GM21619 (cell line): ENCODE results near the gene ZNF605.
"Not testable (repeated sequence)": the region's sequence is repeated elsewhere in the genome, so short reads cannot be mapped to it uniquely, and the experiment has no call there.

Experiments
- ATAC-seq: cut with Tn5 transposase; IDR thresholded peaks from one replicate; pipeline ENCODE4 v1.9.1; 2021; ENCODE audit not compliant: unreplicated experiment

The ZNF605 gene

DNA sequence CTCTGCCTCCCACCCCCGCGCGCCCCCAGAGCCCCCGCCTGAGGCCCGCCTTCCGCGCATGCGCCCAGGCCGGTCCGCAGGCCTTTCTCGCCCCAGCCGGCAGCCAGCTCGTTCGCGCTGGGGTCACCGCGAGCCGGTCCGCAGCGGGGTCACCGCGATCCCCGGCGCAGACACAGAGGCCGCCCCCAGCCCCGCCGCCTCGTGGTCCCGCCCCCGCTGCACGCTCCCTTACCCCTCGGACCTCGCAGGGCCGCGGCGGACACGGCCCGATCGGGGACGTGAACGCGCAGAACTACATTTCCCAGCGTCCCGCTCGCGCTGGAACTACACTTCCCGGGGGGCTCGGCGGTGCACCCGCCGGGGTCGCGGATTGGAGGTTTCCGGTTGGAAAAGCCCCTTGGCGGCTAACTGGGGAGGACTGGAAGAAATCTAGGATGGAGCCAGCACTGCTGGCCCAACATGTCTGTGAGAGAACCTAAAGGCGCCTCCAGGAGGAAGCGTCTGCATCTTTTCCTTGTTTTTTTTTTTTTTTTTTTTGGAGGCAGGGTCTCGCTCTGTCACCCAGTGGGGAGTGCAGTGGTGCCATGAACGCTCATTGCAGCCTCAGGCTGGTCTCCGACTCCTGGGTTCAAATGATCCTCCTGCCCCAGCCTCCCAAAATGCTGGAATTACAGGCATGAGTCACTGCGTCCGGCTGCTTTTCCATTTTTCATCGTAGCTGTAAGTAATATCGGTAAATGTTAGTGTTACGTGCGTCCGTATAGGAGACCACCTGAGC is at the start of gene ZNF605:
Gene ZNF605 (minus strand): TSS at position 296 of the 778 bp plus-strand sequence. CDS start 10,671 bp downstream, outside the sequence.
- ATAC-seq = peak; percentile 96

- no peak for ATAC-seq
Observed at GRCh38 chr12:132998741-132999140, 42.6 kb upstream of the ZNF605 start.

- ATAC-seq = no peak
Observed at GRCh38 chr12:132986885-132987225, 30.7 kb upstream of the ZNF605 start.

- peak; percentile 97 for ATAC-seq
Observed at GRCh38 chr12:132986001-132986884, 30.1 kb upstream of the ZNF605 start, which contains the start of gene ZNF26. TSS of gene ZNF26 (plus strand) at chr12:132986367. CDS start at chr12:132986841, 474 bp downstream.

DNA sequence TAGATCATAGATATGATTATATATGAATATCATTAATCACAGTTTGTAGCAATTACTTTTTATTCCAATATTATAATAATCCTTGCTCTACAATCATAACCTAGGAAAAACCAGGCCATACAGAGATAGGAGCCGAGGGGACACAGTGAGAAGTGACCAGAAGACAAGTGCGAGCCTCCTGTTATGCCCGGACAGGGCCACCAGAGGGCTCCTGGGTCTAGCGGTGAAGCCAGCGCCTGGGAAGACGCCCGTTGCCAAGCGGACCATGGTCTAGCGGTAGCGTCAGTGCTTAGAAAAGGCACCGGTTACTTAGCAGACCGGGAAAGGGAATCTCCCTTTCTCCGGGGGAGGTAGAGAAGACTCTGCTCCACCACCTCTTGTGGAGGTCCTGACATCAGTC is 20.8 kb upstream of the ZNF605 start:
- ATAC-seq = not testable (repeated sequence)

GRCh38 chr12:132972374-132972773 is 16.3 kb upstream of the ZNF605 start:
- no peak for ATAC-seq

DNA sequence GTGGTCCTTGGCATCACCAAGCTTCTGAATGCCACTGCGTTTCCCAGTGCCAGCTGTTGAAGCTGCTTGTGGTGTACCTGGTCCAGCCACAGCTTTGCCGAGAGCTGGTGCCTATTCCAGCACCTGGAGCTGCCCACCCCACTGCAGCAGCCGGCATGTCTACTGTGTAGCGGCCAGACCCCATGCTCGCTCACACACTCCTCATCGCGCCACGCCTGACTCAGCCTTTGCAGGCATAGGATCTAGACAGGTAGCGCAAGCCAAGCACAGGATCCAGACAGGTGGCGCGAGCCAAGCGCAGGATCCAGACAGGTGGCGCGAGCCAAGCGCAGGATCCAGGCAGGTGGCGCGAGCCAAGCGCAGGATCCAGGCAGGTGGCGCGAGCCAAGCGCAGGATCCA is 11.6 kb upstream of the ZNF605 start:
- ATAC-seq = no peak

- no peak for ATAC-seq
Observed at GRCh38 chr12:132966676-132967415, 10.7 kb upstream of the ZNF605 start.

- no peak for ATAC-seq
Observed at GRCh38 chr12:132965796-132966195, 9.7 kb upstream of the ZNF605 start.

GRCh38 chr12:132963947-132964346 is 7.8 kb upstream of the ZNF605 start:
- not testable (repeated sequence) for ATAC-seq

GRCh38 chr12:132961790-132962189 is 5.7 kb upstream of the ZNF605 start:
- ATAC-seq = not testable (repeated sequence)

GRCh38 chr12:132955094-132956010 is 754 bp downstream of the ZNF605 start:
- ATAC-seq = peak; percentile 27

GRCh38 chr12:132954471-132955048 is 1.5 kb downstream of the ZNF605 start:
- ATAC-seq = no peak

- ATAC-seq = no peak
Observed at GRCh38 chr12:132953771-132954170, 2.3 kb downstream of the ZNF605 start.

GRCh38 chr12:132953163-132953425 is 3.0 kb downstream of the ZNF605 start:
- ATAC-seq = no peak

GRCh38 chr12:132952371-132953162 is 3.5 kb downstream of the ZNF605 start:
- no peak for ATAC-seq

DNA sequence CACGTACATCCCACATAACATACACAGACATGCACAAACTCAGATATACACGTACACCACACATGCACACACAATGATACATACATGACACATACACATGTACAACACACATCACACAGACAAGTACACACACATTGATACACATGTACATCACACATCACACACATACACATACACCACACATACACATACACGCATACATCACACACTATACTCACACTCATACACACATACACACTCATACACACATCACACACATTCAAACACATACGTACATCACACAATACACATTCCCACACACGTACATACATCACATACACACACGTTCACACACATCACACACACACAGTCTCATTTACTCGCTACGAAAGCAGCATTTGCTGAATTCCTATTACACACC is 4.5 kb downstream of the ZNF605 start:
- no peak for ATAC-seq

- no peak for ATAC-seq
Observed at GRCh38 chr12:132950844-132951535, 5.1 kb downstream of the ZNF605 start.
